Fibroblast of skin of left quadriceps (primary cell): Measurements from ENCODE around the gene PARD3.
"Not testable (repeated sequence)": the region's sequence is repeated elsewhere in the genome, so short reads cannot be mapped to it uniquely, and the experiment has no call there.

Source experiments
- DNase-seq, 2 experiments: peaks; one replicate each; pipeline ENCODE4 v3.0.0-alpha.2; 2013; ENCODE audit warnings: low read depth in 2 of 2

Gene PARD3

DNA sequence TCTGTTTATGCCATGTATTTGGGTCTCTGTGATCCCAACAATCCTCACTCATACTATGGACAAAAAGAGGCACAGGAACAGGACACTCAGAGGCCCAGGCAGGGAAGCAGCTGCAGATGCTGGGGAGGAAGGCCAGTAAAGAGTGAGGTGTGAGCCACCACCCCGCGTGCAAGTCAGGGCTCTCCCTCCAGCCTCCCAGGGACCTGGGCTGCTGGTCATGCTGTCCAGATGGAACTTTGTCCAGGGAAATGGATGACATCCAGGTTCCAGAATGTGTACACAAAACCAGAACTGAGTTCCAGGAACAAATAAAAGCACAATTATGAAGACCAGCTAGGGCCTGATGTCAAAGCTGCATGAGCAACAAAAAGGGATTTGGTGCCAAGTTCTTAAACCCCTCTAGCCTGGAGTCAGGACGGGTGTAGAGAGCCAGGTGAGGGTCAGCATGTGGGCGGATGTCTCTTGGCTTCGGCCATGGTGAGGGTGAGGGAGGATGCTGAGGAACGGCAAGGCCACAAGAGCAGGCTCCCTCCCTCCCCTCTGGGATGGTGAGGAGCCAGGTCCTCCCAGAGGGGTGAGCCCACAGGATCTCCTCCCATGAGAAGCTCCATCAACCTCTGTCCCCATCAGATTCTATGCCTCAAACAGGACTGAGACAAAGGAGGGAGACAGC, 739.7 kb downstream of the PARD3 start:
- no peak for DNase-seq

DNA sequence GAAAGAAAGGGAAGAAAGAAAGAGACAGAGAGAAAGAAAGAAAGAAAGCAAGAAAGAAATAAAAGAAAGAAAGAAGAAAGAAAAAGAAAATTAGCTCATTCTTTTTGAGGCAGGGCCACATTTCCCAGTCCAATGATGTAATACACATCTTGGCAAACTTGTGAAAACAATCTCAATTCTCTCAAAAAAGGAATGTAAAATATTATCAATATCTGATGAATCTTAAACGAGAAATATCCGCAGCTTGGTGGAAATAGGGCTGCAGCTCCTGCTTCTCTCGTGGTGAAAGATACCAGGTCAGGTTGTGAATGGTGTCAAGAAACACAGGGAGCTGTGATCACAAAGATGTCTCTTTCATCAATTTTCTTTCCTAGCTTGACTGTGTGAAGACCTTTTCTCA, 741.0 kb downstream of the PARD3 start:
- DNase-seq = no peak

DNA sequence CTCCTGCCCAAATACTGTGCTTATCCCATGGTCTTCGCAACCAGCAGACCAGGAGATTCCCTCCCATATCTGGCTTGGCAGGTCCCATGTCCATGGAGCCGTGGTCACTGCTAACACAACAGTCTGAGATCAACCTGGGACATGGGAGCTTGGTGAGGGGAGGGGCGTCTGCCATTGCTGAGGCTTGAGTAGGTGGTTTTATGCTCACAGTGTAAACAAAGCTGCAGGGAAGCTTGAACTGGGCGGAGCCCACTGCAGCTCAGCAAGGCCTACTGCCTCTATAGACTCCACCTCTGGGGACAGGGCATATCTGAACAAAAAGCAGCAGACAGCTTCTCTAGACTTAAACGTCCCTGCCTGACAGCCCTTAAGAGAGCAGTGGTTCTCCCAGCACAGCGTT, 747.4 kb downstream of the PARD3 start:
- DNase-seq = not testable (repeated sequence)

DNA sequence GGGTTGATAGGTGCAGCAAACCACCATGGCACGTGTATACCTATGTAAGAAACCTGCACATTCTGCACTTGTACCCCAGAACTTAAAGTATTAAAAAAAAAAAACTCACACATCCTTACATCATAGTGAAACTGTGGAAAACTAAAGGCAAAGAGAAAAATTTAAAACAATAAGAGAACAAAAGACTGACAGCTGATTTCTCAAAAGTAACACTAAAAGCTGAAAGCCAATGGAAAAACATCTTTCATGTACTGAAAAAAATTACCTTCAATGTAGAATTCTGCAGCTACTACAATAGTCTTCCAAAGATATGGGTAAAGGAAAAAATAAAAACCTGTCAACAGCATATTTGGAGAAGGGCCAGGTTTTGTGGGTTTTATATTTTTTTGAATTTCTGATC, 751.5 kb downstream of the PARD3 start:
- DNase-seq = no peak

DNA sequence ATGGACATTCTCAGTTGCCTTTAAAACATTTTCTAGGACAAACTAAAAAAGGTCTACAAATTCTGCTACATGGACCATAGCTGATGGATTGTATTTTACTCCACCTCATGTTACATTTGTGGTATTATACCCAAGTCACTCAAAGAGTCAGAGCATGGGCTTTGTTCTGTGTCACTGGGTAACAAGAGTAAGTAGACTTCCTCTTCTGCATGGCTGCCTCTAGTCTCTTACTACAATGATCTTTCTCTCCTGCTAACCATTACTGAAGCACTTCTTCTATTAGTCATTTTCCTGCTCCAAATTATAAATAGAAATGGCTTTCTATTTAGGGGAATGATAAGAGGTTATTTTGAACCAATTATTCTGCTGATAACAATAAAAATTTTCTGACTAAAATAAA, 753.3 kb downstream of the PARD3 start:
- no peak for DNase-seq
